NCI-H446 treated with DMSO at 0.1 percent for 48 hours (cell line): ENCODE measurements around the gene KIAA0040.

Source experiments
- DNase-seq: peaks from one replicate; lab custom pipeline; 2025; lab: John Stamatoyannopoulos, UW

The KIAA0040 gene

GRCh38 chr1:175171036-175171913, 21.3 kb downstream of the KIAA0040 start:
- no peak for DNase-seq

DNA sequence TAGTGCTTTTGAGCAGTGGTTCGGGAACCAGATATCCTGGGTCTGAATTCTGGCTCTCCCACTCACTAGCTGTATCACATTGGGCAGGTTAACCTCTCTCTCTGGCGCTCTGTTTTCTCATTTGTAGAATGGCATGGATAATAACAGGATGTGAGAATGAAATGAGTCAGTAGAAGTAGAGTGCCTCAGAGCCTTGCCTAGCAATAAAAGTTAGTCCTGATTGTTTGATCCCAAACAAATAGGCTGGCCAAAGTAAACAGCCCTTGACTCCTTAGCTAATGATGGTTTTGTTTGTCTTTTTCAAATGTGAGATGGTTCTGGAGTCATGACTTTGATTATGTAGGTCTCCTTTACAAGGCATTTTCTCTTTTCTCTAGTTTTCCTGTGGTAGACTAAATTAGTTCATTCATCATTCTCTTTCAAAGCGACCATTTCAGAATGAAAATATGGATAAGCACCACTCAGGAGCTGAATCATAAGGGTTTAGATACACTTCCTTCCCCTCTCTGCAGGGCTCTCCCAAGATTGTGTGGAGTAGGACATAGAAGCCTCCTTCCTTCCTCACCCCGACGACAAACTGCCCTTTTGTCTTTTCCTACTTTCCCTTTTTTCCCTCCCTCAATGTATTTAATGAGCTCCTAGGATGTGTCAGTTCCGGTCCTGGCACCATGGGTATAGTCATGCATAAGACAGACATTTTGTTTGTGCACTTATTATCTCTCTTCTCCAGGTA, 23.1 kb downstream of the KIAA0040 start:
- DNase-seq: no peak

DNA sequence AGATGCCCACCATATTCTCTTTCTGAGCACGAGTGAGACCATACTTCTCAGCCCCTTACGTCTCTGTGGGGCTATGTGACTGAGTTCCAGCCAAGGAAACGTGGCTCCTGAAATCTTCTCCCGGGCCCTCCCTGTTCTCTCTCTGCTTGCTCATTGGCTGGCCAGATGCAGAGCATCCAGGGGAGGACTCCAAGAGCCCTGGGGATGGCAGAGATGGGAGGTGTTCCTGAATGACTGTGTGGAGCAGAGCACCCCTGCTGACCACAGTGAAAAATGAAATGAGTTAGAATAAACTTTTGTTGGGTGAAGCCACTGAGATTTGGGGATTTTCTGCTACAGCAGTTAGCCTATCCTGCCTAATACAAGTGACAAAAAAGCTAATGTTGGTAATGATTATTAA, 23.8 kb downstream of the KIAA0040 start:
- no peak for DNase-seq

DNA sequence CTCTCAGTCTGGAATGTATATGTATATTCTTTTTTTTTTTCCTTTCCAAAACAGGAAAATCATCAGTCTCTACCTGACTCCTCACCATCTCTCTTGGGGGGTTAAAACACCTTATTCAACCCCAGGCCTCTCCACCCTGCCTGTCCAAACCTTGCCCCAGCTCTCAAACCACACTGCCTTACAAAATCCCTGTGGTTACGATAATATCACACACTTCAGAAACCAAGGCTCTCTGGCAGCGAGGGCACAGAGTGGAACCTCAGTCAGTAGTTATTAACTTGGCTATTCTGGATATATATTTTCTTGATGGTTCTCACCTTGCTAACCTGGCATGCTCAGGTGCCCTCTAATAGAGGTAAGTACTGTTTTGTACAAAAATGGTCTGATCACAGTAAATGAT, 24.7 kb downstream of the KIAA0040 start:
- DNase-seq: no peak

- no peak for DNase-seq
These were observed 25.8 kb downstream of the KIAA0040 start for GRCh38 chr1:175166746-175167145.

- no peak for DNase-seq
These were observed 27.8 kb downstream of the KIAA0040 start for GRCh38 chr1:175164751-175165150.

DNA sequence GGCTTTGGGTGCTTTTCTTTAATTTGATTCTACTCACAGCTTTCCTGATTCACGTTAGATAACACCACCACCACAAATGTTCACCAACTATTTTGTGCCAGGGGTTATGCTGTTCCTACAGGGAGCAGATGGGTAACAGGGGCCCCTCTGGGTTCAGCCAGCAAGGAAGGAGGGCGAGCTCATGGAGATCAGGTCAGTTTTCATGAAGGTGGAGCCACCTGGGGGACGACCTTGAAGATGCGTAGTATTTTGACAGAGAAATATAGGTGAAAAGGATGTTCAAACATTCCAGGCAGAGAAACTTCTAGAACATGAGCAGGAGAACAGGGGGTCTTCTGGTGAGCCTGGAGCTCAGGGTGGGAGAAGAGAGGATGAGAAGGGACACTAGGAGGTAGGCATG, 28.9 kb downstream of the KIAA0040 start:
- DNase-seq: no peak

DNA sequence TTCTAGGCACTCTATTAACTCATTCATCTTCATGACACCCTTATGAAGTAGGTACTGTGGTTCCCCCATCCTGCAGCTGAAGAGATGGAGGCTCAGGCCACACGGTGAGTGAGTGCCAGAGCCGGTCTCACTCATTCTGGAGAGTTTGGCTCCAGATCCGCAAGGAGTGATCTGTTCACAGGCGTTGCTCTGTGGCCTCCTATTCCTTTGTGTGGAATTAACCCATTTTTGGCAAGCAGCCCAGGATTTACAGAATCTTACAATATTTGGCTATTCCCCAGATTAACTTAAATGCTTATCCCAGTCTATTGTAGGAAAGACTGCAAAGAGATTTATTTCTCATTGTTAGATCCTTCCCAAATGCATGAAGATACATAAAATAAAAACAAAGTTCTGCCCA, 29.6 kb downstream of the KIAA0040 start:
- peak; percentile 87 for DNase-seq

GRCh38 chr1:175158170-175158591, 34.4 kb downstream of the KIAA0040 start:
- no peak for DNase-seq

DNA sequence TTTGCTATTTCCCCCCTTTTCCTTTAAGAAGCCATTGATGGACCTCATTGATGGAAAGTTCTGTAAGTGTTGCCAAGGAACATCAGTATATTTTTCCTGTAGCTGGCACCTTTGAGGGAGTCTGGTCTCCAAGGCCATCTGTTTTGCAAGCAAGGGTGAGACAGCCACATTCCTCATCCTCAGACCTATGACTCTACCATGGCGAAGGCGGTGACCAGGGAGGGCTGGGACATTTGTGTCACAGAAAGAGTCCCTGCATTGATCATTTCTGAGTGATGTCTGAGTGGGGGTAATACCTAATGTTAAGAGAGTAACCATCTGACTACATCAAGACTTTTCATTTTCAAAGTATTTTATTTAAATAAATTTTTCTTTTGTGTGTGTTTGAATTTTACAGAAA, 35.4 kb downstream of the KIAA0040 start:
- DNase-seq: no peak

- no peak for DNase-seq
These were observed 36.6 kb downstream of the KIAA0040 start for GRCh38 chr1:175155936-175156335.

- DNase-seq: no peak
These were observed 37.1 kb downstream of the KIAA0040 start for GRCh38 chr1:175155473-175155856.

DNA sequence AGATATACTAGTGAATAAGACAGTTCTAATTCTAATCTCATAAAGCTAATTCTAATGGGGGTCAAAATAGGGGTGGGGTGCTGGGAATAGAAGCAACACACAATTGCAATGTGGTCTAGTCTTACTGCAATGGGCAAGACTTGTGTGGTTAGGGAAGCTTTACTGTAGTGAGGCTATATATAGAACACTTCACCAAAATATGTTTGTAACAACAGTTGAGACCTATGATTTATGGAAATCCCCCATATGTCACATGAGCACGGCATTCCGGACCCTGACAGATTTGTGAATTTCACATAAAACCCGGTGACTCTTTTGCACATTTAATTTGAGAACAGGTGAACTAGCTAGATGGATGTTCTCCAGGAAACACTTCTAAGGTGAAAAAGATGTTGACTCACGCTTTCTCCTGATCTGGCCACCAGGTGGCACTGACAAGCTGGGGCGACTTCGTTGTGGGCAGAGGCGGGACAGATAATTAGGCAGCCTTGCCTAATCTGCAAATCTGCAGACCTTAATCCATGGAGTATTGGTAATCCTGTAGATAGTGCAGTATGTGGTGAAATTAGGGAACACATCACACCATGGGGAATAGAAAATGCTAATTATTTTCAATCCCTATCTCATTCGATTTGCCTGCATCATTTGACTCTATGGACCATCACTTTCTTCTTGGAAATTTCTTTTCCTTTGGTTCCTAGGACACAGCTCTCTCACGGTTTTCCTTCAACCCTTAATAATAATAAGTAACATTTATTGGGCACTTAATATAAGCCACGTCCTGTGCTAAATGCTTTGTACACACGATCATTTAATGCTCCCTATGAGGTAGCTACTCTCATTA, 37.7 kb downstream of the KIAA0040 start:
- DNase-seq: peak; percentile 23

DNA sequence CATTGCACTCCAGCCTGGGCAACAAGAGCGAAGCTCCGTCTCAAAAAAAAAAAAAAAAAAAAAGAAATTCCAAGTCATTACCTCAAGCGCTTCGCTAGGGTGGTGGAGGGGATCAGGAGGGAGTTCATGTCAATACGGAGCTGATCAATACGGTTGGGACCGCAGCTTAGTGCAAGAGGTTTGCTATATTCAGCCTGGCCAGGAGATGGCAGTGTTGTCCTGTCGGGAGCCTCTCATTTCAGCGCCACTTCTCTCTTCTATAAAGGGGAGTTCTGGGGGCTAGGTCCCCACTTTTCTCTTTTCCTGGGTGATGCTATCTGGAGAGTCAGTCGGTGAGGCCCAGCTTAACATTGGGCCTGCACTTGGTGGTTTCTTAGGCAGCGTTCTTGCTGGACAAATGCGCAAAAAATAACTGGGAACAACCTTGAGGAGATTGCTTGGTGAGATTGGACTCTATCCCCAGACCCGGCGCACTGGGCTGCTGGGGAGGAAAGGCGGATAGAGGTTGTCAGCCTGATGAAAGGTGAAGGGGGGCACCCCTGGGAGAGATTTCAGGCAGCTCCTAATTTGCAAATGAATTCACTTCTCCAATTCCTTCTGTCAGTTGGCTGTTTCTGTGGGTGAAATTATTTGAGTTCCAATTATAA, 40.4 kb downstream of the KIAA0040 start:
- peak; percentile 10 for DNase-seq

DNA sequence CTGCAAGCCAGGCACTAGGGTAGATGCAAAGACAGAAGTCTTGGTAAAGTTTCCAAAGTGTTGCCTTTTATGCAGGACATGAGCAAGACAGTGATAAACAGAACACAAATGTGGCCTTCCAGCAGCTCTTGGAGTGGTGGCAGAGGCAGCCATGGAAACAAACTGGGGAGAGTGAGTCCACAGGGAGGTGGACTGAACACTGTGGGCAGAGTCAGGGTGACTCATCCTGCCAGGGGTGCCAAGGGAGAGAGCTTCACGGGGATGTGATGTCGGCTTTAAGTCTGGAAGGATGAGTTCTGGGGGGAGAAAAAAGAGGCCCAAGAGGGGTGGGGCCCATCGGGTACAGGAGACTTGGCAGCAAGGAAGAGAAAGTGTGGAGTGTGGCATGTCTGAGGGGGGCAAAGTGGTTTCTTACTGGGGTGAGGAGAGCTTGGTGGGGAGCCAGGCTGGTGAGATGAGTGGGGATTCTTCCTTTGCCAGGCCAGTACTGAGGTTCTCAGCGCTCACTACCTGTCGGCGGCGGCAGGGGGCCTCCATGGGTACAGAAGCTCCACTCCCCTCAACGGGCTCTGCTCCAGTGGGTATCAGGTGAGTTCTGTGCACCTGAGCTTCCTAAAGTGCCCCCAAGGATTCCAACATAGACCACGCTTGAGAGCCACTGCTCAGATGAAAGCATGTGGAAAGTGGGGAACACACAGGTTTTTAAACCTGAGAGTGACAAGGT, 41.8 kb downstream of the KIAA0040 start:
- DNase-seq: no peak

GRCh38 chr1:175148068-175148467, 44.5 kb downstream of the KIAA0040 start:
- no peak for DNase-seq

DNA sequence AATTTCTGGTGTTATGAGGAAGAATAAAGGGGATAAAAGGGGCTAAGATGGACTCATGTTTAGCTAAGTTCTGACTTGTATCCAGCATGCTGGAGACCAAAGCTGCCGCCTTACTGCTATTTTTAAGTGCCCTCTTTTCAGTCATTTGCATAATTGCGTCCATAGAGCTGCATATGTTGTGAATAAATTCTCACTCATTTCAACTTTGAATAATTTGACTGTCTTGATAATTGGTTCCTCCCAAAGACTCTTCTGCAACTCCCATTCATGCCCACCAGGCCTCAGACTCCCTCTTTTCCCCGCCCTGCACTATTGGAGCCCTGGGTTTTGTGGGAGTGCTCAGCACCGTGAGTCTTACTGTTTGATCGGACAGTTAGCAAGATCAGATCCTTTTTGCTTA, 45.0 kb downstream of the KIAA0040 start:
- no peak for DNase-seq

DNA sequence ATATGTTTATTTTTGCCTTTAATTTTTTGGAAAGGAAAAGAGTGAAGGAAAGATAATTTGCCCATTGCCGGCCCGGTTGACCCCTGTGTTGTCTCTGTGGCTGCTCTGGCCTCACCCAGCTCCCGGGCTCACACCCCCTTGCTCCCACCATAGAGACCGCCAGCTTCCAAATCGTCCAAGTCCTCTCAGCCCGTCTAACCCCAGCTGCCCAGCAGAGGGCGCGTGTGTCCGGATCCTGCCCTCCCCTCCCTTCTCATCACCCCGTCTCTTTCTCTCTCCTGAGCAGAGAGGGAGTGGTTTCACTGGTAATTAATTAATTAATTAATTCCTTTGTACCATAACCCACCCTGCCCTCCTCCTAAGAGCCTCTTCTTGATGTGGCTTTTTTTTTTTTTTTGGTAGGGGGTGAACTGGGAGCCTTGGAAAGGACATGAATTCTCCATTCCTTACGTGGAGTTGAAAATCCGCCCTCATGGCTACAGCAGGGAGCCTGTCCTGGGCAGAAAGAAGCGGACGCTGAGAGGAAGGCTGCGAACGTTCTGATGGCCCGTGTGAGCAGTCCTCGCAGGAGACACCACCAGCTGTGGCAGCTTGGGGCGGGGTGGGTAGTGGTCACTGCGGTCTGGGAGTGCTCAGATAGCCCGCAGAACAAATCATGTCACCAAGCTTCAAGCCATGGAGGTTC, 45.9 kb downstream of the KIAA0040 start:
- peak; percentile 29 for DNase-seq

DNA sequence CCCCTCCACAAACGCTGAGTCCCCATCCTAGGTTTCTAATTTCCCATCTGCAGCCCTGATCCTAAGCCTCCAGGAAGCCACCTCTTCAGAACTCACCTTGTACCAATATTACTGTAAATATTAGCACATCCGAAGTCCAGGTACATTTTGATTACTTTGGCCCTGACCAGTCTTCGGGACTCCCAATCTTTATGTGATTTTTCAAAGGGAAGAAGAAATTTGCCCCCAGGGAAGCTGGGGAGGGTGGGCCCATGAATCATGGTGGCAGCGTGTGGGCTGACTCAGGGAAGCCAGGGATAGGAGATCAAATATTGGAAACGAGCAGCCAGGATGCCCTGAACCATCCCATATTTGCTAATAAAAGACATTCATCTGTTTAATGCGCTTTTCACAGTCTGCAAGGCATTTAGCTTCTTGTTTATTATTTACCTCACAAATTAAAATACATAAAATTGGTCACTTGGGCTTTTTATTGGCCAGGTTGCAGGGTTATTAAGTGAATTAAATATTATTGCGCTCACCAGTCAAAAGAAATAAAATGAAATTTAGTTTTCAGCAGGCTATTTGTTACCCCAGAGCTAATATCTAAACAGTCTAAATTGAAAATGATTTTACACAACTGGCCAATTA, 46.6 kb downstream of the KIAA0040 start:
- DNase-seq: no peak

DNA sequence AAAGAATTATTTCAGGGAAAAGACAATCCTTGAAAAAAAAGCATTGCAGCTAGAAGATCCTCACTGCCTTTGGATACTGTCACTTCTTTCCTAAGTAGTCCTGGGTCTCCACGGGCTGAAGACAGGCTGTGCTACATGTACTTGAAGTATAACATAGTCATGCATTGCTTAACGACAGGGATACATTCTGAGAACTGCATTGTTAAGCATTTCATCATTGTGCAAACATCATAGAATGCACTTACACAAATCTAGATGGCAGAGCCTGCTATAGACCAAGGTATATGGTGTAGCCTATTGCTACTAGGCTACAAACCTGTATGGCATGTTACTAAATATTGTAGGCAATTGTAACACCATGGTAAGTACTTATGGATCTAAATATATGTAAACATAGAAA, 54.0 kb downstream of the KIAA0040 start:
- no peak for DNase-seq
